GDM1 (cell line): ENCODE data around the gene OR52E1.

Experiments used
- DNase-seq: peaks from one replicate; lab custom pipeline; 2025; lab: John Stamatoyannopoulos, UW

The OR52E1 gene

GRCh38 chr11:5117588-5117987 lies 48.2 kb downstream of the OR52E1 start:
- no peak for DNase-seq

GRCh38 chr11:5118893-5119292 lies 49.5 kb downstream of the OR52E1 start:
- DNase-seq = no peak
